BE2C (cell line): Measurements from ENCODE around the gene ATP6V0B.

Experiments
- DNase-seq: peaks from one replicate; pipeline ENCODE4 v3.0.0-alpha.2; 2020
- H3K27me3 ChIP-seq: fragments of 250-450 bp; sonication (Bioruptor Pico); 2 replicates; pipeline ENCODE4 v1.5.1; 2020; ENCODE audit warnings: mild to moderate bottlenecking
- H3K36me3 ChIP-seq: fragments of 250-450 bp; sonication (Bioruptor Pico); 2 replicates; pipeline ENCODE4 v1.5.1; 2020; ENCODE audit warnings: mild to moderate bottlenecking
- H3K4me1 ChIP-seq: fragments of 250-450 bp; sonication (Bioruptor Pico); 2 replicates; pipeline ENCODE4 v1.5.1; 2020
- H3K4me3 ChIP-seq: 2 replicates; pipeline ENCODE4 v1.5.1; 2011; ENCODE audit warnings: low read depth, low read length
- H3K9me3 ChIP-seq: fragments of 250-450 bp; sonication (Bioruptor Pico); 2 replicates; pipeline ENCODE4 v1.5.1; 2020
- TF ChIP-seq, protein P1 (sequence below): IDR thresholded peaks from 2 replicates; pipeline ENCODE4 v1.5.1; 2012; ENCODE audit warnings: mild to moderate bottlenecking, low read depth, low read length

Gene ATP6V0B

DNA sequence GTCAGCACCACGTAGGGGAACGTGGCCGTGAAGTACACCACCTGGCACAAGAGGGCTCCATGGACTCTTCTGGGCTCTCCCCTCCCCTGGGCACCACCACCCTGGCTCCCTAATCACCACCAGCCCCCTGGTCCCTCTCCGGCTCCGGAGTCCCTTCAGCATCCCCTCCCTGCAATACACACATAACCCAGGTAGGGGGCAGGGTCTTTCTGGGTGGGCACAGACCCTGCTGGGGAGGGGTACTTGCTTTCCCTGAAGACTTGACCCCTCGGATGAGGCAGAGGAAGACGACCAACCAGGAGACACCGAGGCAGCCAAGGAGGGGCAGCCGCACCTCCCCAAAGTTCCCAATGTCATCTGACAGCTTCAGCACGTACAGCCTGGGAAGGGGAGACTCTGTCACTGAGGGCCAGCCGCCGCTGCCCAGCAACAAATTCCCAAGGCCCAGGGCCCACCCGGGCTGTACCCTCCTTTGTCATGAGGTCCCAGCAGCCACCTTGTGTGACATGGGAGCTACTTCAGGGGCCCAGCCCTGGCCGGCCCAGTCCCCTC lies 27.9 kb downstream of the ATP6V0B start:
- H3K9me3 ChIP-seq = no peaks in the 10 kb centered on the region
- H3K4me1 ChIP-seq = no peaks in the 10 kb centered on the region
- H3K4me3 ChIP-seq = no peak overlapping the region
- H3K36me3 ChIP-seq = no peaks in the 10 kb centered on the region
- no peak for DNase-seq
- no peaks in the 10 kb centered on the region for H3K27me3 ChIP-seq
- TF ChIP-seq, protein P1, sequence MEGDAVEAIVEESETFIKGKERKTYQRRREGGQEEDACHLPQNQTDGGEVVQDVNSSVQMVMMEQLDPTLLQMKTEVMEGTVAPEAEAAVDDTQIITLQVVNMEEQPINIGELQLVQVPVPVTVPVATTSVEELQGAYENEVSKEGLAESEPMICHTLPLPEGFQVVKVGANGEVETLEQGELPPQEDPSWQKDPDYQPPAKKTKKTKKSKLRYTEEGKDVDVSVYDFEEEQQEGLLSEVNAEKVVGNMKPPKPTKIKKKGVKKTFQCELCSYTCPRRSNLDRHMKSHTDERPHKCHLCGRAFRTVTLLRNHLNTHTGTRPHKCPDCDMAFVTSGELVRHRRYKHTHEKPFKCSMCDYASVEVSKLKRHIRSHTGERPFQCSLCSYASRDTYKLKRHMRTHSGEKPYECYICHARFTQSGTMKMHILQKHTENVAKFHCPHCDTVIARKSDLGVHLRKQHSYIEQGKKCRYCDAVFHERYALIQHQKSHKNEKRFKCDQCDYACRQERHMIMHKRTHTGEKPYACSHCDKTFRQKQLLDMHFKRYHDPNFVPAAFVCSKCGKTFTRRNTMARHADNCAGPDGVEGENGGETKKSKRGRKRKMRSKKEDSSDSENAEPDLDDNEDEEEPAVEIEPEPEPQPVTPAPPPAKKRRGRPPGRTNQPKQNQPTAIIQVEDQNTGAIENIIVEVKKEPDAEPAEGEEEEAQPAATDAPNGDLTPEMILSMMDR = peak; percentile 34

DNA sequence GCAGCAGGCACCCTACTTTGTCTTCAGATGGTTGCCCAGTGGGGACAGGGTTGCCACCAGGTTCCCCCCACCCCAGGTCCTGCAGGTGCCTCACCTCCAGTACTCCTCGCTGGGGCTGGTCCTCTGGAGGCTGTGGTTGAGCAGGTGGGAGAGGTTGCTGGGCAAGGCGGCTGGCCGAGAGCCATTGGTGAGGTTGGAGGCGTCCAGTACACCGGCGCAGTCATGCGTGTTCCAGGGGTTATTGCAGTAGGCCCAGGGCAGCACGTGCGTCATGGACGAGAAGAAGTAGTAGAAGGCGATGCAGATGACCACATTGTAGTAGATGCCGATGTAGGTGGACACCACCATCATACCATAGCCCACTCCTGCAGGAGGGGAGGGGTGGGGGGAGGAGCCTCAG lies 33.5 kb downstream of the ATP6V0B start:
- no peak for DNase-seq
- TF ChIP-seq, protein P1 = no peak
- no peaks in the 10 kb centered on the region for H3K4me1 ChIP-seq
- H3K36me3 ChIP-seq = no peaks in the 10 kb centered on the region
- no peaks in the 10 kb centered on the region for H3K27me3 ChIP-seq
- H3K9me3 ChIP-seq = no peaks in the 10 kb centered on the region
- no peak overlapping the region for H3K4me3 ChIP-seq

DNA sequence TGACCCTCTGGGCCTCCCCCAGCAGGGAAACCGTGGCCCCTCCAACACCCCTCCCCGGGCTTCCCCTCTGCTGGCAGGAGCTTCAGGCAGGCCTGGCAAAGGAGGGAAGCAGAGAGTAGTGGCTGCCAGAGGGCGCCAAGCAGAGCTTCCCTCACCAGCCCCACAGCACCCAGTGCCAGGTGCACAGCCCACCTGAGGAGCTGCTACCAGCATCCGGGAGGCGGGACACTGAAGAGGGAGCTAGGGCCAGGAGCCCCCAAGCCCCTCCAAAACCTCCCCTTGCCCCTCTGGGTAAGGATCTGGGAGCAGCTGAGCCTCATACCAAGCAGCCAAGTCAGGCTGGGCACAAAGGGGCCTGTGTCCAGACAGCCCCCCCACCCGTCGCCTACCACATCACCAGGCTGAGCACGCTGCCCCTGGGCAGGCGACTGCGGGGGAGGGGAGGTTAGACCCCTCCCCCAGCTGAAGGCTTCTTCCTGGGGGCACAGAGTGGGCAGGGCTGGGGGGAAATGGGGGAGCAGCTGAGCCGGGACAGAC lies 36.2 kb downstream of the ATP6V0B start:
- no peak for DNase-seq
- Histone ChIP-seq H3K4me1 (no peaks in the 10 kb centered on the region), H3K36me3 (no peaks in the 10 kb centered on the region), H3K27me3 (no peaks in the 10 kb centered on the region), H3K9me3 (no peaks in the 10 kb centered on the region), H3K4me3 (no peak overlapping the region)
- TF ChIP-seq, protein P1 = no peak

DNA sequence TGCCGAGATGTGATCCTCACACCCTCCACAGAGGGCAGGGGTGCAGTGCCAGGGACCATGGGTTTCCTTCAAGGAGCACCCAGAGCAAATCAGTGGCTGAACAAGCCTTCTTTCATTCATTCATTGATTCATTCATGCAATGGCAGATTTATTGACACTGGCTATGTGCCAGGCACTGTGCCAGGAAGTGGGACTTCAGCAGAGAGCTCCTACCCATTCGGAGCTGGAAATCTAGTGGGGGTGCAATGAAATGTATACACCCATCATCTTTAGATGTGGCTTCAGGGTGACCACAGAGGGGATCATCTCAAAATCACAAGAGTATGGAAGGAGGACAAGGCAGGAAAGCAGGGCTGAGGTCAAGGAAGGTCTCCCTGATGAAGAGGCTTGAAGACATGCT lies 37.6 kb downstream of the ATP6V0B start:
- Histone ChIP-seq H3K4me3 (no peak overlapping the region), H3K4me1 (no peaks in the 10 kb centered on the region), H3K36me3 (no peaks in the 10 kb centered on the region), H3K9me3 (no peaks in the 10 kb centered on the region), H3K27me3 (no peaks in the 10 kb centered on the region)
- TF ChIP-seq, protein P1 = no peak
- no peak for DNase-seq

DNA sequence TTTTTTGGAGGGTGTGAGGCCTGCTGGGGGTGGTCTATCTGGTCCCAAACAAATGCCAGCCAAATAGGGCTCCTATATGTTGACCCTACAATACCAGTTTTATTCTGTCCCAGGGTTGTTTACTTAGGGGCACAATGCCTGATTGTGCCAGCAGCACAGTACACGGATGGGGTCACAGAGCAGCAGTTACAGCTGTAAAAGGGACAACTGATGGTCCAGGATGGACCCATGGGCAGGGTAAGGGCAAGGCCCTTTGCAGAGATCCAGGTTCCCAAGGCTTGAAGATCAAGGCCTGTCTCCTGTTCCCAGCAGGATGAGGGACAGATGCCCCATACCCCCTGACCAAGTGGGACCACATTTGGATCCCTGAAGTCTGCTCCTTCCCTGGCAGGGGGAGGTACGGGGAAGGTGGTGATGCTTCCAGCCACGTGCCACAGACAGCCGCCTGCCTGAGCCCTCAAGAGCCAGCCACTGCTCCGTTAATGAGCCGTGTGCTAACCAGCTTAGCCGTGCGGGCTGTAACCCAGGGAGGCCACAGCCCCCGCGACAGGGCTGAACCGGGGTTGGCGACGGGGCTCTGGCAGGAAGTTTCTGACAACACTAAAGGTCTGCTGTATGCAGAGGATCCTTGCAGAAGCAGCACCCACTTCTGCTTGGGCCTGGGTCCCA lies 38.3 kb downstream of the ATP6V0B start:
- TF ChIP-seq, protein P1 = no peak
- Histone ChIP-seq H3K36me3 (no peaks in the 10 kb centered on the region), H3K4me1 (no peaks in the 10 kb centered on the region), H3K27me3 (no peaks in the 10 kb centered on the region), H3K4me3 (no peak overlapping the region), H3K9me3 (no peaks in the 10 kb centered on the region)
- no peak for DNase-seq

DNA sequence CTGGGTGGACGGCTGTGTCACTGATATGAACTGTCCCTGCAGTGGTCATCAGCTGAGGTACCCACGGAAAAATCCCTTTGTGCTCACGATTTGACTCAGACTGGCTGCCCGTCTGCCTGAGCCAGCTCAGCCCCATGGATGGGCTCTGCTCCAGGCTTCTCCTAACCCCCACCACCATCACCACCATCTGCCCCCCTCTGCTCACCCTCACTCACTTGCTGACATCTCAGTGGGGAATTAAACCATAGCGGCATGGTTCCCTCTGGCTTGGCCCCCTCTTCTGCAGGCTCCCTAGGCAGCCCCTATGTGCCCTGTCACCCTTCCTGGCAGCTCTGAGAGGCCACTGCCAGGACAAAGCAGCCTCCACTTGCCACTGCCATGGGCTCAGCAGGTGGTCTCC lies 39.2 kb downstream of the ATP6V0B start:
- no peak overlapping the region for H3K4me3 ChIP-seq
- no peaks in the 10 kb centered on the region for H3K36me3 ChIP-seq
- DNase-seq = no peak
- no peaks in the 10 kb centered on the region for H3K4me1 ChIP-seq
- TF ChIP-seq, protein P1 = no peak
- H3K27me3 ChIP-seq = no peaks in the 10 kb centered on the region
- H3K9me3 ChIP-seq = no peaks in the 10 kb centered on the region
